HG02759 (cell line): ENCODE data around the gene AGBL1.

Source experiments
- ATAC-seq: cut with Tn5 transposase; IDR thresholded peaks from one replicate; pipeline ENCODE4 v1.9.1; 2021; ENCODE audit warnings: mild to moderate bottlenecking, moderate library complexity; ENCODE audit not compliant: unreplicated experiment

The AGBL1 gene

DNA sequence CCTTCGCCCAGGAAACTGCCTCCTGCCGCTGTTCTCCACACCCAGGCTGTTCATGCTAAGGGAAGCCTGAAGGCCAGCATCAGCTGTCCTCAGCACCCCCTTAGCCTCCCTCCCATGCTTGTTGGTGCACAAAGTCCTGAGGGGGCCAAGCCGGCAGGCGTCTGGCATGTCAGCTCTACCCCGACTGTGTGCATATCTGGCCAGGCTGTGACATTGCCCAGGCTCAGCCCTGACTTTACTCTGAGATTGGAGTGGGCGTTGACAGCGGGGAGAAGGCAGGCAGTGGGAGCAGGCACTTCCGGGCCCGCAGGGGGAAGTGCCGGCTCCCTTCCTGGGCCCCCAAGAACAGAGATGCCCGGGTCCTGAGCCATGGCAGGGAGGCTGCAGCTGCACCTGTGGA lies 492.2 kb downstream of the AGBL1 start:
- no peak for ATAC-seq

DNA sequence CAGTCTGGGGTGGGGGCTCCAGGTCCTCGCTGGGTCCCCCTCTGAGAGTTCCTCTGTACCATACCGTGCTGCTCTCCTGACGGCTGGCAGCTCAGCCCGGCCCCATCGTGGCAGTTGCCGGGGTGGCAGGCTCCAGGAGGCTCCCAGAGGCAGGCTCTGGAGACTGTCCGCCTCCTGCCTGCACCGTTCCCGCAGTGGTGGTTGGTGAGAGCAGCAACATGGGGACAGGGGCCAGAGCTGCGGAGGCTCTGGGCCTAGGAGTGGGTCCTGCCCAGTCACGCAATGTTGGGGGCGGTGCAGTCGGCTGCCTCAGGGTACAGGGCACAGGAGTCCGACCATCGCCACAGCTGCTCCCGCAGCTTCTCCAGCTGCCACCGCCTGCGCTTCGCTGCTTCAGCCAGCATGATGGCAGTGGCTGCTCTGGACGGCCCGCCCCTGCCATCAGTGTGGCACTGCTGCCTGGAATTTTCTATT lies 492.7 kb downstream of the AGBL1 start:
- no peak for ATAC-seq

DNA sequence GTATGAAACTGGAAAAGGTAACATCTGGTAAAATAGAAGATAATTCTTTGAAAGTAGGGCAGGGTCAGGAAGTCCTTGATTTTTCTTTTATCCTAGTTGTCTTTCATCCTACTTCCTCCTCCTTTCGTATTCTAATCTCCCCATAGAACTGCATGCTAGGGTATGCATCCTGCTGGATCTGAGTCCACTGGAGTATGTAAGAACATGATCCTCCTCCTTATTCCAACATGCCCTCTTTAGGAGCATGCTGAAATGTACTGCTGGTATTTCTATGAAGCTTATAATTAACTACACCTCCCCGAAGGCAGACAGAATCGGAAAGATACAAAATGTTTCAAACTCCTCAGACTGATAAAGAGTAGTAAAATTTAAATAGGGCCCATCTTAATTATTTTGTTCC lies 493.8 kb downstream of the AGBL1 start:
- ATAC-seq = no peak

DNA sequence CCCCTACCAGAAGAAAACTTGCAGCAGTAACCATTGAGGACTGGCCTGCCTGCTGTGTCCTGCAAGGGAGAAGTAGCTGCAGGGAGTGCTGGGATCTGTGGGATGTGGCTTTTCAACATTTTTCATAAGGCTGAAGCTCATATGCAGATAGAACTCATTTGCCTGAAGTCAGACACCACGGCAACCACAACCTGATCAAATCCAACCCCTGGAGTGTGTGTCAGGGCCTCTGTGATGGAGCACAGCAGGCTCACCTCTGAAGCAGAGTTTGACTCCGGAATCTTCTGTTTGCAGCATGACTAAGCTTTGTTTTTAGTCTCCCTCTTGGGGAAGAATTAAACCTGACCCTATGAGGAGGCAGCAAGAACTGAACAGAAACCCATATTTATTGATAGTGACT lies 508.7 kb downstream of the AGBL1 start:
- no peak for ATAC-seq

DNA sequence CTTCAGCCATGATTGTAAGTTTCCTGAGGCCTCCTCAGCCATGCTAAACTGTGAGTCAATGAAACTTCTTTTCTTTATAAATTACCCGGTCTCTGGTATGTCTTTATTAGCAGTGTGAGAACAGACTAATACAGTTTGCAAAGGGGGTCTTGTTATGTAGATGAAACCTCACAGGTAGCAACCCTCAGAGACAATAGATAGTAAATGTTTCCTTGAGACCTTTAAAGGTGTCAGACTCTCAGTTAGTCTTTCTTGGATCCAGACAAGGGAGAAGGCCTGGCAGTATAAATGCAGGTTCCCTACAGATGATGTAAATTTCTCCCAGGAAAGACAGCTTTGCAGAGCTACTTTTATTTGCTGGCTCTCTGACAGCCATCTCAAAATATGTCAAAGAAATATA lies 510.8 kb downstream of the AGBL1 start:
- ATAC-seq = no peak

DNA sequence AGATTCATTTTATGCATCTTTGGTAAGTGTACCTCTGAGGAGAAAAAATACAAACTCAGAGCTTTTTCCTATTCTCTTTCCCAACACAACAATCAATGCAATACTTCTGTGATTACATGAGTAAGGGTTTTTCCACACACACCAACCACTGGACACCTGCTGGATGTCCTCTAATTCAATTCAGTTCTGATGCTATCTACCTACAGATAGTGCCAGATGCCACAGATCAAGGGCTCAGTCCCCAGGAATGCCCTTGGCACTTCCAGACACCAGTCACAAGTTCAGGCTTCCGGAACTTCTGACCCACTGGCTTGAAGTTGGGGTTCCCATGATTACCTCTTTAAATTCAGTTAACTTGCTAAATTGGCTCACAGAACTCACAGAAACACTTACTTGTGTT lies 511.5 kb downstream of the AGBL1 start:
- no peak for ATAC-seq

DNA sequence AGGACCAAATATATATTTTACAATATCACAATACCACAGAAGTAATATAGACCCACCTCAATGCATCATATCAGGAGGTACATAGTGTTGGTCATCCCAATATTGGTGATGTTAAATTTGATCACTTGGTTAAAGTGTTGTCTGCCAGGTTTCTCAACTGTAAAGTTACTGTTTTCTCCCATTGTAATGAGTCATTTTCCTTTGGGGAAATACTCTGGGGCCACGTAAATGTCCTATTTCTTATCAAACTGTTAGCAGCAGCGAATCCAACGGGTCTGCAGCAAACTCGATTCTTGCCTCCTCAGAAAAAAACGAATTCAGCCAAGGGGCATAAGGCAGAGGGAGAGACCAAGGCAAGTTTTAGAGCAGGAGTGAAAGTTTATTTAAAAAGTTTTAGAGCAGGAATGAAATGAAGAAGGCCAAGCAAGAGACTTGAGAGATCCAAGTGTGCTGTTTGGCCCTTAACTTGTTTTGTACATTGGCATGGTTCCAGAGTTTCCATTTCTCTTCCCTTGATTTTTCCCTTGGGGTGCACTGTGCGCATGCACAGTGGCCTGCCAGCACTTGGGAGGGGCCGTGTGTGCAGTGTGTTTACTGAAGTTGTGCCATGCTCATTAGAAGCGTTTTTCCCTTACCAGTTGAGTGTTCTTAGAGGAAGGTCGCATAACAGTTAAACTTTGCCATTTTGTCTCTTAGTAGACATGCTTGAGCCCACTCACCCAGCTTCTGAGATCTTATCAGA lies 512.5 kb downstream of the AGBL1 start:
- no peak for ATAC-seq

DNA sequence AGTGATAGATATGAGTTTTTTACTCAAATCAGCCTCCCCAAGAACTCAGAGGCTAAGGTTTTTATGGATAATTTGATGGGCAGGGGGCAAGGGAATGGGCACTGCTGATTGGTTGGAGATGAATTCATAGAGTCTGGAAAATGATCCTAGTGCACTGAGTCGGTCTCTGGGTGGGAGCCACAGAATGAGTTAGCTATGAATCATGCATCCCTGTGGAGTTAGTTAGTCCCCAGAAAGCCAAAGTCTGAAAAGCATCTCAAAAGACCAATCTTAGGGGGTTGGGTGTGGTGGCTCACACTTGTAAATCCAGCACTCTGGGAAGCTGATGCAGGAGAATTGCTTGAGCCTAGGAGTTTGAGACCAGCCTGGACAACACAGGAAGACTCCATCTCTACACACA lies 516.1 kb downstream of the AGBL1 start:
- no peak for ATAC-seq

DNA sequence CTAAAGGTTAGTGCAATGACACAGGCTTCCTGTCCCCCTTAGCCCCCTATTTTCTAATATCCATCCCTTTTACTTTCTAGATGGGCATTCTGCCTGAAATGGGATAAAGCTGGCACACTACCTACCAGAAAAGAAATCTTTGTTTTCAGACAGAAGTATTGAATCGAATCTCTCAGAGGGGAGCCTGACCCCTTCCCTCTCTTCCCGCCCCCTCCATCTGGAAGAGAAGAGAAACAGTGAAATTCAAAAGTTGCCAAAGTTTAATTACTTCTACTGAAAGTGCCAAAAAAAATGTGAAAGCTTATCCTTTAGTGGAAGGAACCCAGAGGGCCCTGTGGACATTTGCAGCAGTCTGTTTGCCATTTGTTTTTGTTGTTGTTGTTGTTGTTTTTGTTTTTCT lies 523.8 kb downstream of the AGBL1 start:
- ATAC-seq = no peak

DNA sequence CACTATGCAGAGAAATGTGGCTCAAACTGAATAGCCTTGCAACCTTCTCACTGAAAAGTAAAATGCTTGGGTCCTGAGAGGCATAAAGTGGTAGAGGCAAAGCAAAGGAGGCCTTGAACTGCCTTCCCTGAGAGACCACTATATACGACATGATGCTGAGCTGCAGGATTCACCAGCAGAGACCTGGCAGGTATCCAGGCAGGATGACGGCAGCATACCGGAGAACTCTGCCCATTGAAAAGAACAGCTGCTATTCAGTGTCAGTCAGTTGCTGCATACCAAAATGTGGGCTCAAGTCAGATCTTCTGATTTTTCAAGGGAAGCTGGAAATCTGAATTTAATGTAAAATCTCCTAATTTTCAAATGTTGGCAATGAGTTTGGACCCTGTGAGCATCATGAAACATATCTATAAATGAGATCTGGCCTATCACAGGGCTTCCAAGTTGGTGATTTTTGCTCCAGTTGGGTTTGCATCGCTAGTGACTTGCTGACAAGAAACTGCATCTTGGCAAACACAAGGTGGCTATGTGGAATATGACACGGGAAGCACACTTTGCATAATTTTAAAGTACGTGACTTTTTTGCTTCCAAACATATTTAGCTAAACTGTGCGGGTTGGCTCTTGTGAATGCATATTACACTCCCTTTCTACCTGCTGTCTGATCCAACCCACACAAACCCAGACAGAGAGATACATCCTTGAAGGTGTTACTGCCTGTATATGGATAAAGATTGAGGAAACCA lies 529.0 kb downstream of the AGBL1 start:
- no peak for ATAC-seq

DNA sequence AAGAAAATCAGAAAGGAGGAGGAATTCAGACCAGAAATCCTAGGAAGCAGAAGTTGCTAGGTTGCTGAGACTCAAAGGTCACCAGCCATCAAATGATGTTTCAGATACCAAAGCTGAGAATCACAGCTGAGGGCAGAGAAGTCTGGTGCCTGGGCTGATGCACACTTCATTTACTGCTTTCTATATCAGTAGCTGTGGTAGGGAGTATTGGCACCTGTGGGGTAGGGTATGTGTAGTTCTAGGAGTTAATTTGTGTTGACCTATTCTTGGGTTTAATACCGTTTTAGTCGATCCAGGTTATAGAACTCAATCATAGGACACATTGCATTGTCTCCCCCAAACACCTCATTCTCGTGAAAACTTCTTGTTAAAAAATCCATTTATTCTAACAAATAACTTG lies 529.6 kb downstream of the AGBL1 start:
- ATAC-seq = no peak

DNA sequence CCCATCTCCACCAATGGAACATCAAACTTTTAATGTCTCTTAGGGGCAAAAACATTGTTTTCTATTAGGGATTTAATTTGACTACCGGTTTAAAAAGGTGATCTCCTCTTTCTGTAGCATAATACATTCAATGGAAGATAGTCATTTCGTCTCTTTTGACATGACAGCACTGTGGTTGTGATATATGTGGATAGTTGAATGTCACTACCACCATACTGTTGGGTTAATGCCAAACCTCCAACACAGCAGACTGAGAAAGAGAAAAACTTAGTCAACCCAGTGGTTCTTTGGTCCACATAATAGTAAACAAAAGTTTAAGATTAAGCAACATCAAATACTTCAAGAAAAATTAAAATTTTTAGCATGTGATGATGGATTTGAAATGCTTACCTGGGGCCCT lies 530.4 kb downstream of the AGBL1 start:
- no peak for ATAC-seq

DNA sequence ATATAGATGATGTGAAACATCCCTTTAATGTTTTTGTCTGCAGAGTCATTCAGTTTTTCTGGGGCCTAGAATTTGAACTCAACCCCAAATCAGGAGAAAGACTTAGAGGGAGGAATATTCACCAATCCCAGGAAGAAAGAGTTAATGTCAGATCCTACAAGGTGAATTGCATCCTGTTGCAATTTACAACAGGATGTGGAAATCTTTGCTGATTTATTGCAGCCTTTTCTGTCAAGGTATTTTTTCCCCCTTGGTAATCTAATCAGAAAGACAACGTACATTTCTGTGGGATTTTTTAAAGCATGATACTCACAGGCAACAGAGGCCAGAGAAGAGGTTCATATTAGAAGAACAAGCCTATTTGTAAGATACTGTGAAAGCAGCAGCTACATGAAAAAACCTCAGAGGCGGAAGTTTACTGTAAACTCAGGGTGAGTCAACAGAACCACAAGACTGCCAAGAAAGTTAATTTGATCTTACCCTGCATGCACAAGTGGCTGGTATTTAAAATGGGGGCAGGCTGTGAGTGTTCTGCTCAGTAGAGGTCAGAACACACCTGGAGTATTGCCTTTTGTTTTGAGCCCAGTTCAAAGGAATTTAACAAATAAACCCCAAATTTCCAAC lies 531.9 kb downstream of the AGBL1 start:
- no peak for ATAC-seq

DNA sequence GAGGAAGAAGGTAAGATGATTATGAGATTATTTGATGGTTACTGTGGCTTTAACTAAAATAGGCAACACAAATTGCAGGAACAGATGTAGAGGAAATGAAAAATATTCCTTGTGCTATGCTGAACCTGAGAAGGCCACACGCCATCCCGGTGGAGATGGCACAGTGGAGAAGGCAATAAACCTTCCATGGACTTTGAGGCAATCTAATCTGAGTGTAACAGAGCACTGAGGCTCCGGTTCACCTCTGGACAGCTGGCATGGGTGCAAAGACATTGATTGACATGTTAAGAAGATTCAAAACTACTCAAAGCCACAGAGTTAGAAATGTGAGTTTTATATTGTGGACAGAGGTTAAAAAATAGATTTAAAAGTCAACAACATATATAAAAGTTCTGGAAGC lies 535.7 kb downstream of the AGBL1 start:
- no peak for ATAC-seq

DNA sequence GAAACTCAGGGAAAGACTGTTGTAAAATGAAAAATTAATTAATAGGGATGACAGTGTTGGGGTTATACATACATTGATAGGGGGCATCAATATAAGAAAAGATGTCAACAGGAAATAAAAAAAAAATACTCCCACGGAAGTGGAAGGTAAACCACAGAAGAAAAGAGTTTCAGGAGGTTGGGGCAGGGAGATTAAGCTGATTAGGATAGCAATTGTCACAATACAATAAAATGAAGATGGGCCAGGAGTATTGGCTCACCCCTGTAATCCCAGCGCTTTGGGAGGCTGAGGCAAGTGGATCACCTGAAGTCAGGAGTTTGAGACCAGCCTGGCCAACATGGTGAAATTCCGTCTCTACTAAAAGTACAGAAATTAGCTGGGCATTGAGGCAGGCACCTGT lies 536.1 kb downstream of the AGBL1 start:
- no peak for ATAC-seq

DNA sequence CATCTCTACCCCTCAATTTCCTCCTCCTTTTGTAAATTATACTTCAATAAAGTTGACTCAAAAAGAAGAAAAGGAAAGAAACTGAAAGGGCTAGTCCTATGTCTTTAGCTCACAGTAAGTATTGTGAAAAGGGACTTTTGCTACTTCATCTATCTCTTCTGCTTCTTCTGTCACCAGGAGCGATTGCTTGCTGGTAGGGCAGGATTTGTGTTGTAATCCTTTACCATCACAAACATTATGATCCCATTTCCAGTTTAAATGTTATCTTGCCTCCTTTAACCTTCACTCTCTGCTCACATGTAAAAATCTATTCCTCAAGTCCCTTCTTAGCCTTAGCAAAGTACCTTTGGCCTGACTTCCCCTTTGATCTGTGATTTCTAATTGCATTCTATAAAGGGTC lies 537.1 kb downstream of the AGBL1 start:
- no peak for ATAC-seq

DNA sequence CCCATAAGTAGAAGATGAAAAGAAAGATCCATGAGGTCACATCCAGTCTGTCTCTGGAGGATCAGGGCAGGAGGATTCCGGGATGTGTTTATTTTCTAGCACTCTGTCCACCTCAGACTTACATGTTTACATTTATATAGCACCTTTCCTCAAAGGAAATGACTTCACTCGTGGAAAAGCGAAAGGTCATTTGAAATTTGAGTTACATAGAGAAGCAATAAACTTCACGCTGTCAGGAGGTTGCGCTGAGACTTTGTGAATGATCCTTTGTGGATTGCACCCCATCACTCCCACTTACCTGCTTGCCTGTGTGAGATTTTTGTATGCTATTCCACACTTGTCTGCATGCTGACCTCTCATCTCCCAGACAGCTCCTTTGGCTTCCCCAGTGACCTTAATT lies 540.5 kb downstream of the AGBL1 start:
- ATAC-seq = no peak

DNA sequence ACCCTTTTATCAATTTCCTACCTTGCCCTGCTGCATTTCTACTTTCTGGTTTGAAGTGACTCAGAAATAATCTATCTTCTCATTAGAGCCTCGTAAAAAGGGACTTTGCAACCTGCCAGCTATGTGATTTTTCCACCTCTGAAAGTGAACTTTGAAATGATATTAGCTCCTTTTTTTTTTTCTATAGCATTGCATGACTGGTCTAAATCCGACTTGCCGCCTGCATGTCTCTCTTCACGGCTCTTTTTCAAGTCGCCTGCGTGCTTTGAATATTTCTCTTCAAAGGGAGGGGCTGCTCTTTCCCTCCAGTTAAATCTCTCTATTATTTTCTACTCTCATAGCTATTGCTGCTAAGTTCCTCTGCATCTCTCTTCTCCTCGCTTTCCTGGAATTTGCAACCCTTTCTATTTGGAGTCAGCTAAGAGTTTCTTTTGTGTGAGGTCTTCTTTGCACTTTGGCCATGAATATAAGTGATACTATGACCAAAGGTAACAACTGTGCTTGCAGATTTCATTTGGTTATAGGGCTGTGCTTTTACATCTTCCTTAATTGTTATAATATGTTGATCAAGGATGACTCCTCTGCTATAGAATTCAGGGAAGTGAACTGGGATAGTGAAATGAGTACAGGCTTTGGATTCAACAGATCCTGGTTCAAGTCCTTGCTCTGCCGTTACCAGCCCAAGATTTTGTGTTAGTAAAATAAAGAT lies 541.1 kb downstream of the AGBL1 start:
- no peak for ATAC-seq

DNA sequence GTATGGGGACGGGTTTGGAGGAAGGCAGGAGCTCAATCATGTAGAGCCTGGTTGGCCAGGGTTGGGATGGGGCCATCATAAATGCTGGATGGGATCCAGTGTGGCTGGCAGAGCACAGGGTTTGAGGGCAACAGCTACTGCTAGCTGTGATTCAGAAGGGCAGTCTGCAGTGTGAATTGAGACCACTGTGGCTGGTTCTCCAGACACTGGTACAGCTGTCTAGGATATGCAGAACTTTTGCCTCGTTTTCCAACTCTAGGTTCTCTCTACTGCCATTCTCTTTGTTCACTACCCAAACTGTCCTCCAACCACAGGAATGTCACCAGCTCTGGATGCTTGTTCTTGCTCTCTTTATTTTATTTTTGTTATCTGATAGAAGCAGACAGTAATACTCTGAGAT lies 543.6 kb downstream of the AGBL1 start:
- ATAC-seq = no peak

DNA sequence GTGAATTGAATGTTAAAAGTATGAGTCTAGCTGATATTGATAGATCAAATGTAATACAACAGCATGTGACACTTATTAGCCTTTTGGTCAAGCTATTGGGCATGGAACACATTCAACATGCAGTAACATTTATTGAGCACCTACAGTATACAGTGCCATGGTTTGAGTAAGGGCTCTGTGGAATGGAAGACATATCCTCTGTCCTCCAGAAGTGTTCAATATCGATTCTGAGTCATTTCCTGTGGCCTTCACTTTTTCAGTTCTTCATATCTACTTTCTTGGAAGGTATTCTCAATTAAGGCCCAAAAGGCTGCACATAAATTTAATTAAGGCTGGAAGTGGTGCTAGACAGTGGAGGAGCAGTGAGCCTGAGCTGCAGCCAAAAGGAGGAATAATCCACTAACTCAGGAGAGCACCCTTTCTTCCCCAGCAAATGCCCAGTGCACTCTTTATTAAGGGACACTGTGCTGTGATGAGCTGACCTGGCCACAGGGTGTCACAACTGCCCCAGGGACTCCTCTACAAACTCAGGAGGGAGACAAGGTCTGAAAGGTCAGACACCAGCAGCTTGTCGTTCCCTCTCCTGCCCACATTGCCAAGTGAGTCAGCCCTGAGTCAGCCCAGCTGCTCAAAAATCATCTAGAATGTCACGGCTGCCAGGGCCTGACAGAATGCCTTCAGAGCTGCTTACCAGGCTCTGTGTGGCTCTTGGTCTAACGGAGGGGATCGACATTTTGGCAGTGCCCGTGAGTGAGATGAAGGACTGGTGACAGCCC lies 544.8 kb downstream of the AGBL1 start:
- peak; percentile 68 for ATAC-seq
